GM13977 (cell line): ENCODE data around the gene ADGRE1.

Source experiments
- DNase-seq: peaks from one replicate; pipeline ENCODE4 v3.0.0; 2012; ENCODE audit warnings: low spot score
- in situ Hi-C: fragments of 300-500 bp; cut with MboI; formaldehyde crosslinking; loops from one replicate; pipeline ENCODE4 v1.12.0; 2022; ENCODE audit warnings: low sequenced_read_pairs, low pct_unique_long_range_greater_than_20kb, mixed read lengths, inconsistent platforms; ENCODE audit not compliant: unreplicated experiment
- TF ChIP-seq, protein P1 (sequence below): IDR thresholded peaks from 2 replicates; pipeline ENCODE4 v1.5.1; 2012; ENCODE audit warnings: mild to moderate bottlenecking, control low read depth; ENCODE audit not compliant: insufficient read depth; ENCODE audit errors: extremely low read depth, missing control alignments

The ADGRE1 gene

GRCh38 chr19:6887316-6887715, at the start of gene ADGRE1:
ADGRE1 (plus strand) TSS chr19:6887579; CDS start chr19:6887609, 30 bp downstream.
- in situ Hi-C loops: no loop called here
- DNase-seq: peak; percentile 24
- TF ChIP-seq, protein P1, sequence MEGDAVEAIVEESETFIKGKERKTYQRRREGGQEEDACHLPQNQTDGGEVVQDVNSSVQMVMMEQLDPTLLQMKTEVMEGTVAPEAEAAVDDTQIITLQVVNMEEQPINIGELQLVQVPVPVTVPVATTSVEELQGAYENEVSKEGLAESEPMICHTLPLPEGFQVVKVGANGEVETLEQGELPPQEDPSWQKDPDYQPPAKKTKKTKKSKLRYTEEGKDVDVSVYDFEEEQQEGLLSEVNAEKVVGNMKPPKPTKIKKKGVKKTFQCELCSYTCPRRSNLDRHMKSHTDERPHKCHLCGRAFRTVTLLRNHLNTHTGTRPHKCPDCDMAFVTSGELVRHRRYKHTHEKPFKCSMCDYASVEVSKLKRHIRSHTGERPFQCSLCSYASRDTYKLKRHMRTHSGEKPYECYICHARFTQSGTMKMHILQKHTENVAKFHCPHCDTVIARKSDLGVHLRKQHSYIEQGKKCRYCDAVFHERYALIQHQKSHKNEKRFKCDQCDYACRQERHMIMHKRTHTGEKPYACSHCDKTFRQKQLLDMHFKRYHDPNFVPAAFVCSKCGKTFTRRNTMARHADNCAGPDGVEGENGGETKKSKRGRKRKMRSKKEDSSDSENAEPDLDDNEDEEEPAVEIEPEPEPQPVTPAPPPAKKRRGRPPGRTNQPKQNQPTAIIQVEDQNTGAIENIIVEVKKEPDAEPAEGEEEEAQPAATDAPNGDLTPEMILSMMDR: no peak

DNA sequence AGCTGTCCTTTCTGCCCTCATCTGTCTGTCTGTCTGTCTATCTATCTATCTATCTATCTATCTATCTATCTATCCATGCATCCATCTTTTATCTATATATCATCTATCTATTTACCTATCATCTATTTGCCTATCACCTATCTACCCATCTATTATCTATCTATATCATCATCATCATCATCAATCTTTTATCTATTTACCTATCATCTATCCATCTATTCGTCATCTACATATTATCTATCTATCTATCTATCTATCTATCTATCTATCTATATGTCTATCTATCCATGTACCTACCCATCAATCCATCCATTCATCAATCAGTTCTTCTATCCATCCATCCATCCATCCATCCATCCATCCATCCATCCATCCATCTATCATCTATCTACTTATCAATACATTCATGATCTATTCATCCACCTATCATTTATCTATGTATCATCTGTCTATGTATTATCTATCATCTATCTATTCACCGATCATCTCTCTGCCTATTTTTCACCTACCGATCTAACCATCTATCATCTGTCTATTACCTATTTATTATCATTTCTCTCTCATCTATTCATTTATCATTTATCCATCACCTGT, 49.2 kb upstream of the ADGRE1 start:
- TF ChIP-seq, protein P1: no peak
- in situ Hi-C loops: no loop called here
- DNase-seq: no peak

GRCh38 chr19:6842871-6843607, 44.3 kb upstream of the ADGRE1 start:
- TF ChIP-seq, protein P1: no peak
- DNase-seq: no peak
- in situ Hi-C loops: no loop called here

DNA sequence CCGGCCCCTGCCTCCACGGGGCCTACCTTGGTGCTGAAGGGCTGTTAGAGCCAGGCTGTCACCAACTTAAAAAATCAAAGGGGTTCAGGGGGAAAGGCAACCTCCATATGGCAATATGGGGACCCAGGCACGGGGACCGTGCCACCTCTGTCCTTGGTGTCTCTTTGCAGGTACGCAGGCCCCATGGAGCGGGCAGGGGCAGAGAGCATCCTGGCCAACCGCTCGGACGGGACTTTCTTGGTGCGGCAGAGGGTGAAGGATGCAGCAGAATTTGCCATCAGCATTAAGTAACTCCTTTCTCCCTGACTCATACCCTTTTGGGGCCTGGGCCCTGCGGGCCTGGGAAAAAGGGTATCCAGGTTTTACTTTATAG, 39.6 kb upstream of the ADGRE1 start:
- DNase-seq: no peak
- in situ Hi-C loops: no loop called here
- TF ChIP-seq, protein P1: no peak

DNA sequence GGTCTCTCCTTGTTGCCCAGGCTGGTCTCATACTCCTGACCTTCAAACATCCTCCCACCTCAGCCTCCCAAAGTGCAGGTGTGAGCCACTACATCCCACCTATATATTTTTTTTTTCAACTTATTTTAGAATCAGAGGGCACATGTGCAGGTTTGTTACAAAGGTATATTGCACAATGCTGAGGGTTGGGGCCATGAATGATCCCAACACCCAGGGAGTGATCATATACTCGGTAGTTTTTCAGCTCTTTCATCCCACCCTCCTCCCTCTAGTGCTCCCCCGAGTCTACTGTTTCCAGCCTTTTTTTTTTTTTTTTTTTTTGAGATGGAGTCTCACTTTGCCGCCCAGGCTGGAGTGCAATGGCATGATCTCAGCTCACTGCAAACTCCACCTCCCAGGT, 38.4 kb upstream of the ADGRE1 start:
- TF ChIP-seq, protein P1: no peak
- DNase-seq: no peak
- in situ Hi-C loops: no loop called here

- TF ChIP-seq, protein P1: no peak
- no peak for DNase-seq
- in situ Hi-C loops: loop anchor here (25.0 kb wide), 2 partner anchors 213 to 338 kb away; partner anchors contain the start of gene TUBB4A
Measured at GRCh38 chr19:6849876-6850275, 37.5 kb upstream of the ADGRE1 start.
